D721Med (cell line): ENCODE measurements around the gene LRRFIP1.

Source experiments
- DNase-seq: peaks from one replicate; pipeline ENCODE4 v3.0.0; 2011; ENCODE audit warnings: low spot score; ENCODE audit not compliant: insufficient read length
- FAIRE-seq: peaks from 2 replicates; lab custom pipeline; 2011; peaks lifted over from hg19 to GRCh38; lab: Jason Lieb, UNC
- TF ChIP-seq, protein P1 (sequence below): IDR thresholded peaks from 2 replicates; pipeline ENCODE4 v1.5.1; 2012; ENCODE audit warnings: mild to moderate bottlenecking, control low read depth; ENCODE audit not compliant: insufficient read depth; ENCODE audit errors: missing control alignments

Gene LRRFIP1

GRCh38 chr2:237742191-237742590 lies 114.8 kb downstream of the LRRFIP1 start:
- DNase-seq (no peak), FAIRE-seq (no peak)
- TF ChIP-seq, protein P1, sequence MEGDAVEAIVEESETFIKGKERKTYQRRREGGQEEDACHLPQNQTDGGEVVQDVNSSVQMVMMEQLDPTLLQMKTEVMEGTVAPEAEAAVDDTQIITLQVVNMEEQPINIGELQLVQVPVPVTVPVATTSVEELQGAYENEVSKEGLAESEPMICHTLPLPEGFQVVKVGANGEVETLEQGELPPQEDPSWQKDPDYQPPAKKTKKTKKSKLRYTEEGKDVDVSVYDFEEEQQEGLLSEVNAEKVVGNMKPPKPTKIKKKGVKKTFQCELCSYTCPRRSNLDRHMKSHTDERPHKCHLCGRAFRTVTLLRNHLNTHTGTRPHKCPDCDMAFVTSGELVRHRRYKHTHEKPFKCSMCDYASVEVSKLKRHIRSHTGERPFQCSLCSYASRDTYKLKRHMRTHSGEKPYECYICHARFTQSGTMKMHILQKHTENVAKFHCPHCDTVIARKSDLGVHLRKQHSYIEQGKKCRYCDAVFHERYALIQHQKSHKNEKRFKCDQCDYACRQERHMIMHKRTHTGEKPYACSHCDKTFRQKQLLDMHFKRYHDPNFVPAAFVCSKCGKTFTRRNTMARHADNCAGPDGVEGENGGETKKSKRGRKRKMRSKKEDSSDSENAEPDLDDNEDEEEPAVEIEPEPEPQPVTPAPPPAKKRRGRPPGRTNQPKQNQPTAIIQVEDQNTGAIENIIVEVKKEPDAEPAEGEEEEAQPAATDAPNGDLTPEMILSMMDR = no peak

DNA sequence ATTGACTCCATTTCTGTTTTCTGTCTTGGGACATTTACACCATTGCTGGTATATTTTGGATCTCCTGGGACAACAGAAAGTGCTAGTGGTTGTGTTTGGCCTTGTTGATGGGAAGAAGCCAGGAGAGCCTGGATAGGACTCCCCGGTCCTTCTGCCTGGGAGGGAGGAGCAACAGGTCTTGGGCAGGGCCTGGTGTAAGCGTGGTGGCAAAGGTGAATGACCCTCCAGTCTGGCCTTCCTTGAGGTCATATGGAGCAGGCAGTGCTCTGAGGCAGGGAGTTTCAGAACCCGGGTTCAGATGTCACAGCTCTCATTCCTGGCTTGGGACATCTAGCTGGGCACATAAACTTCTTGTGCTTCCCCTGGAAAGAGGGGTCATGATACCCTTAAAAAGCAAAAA lies 115.2 kb downstream of the LRRFIP1 start:
- DNase-seq = no peak
- no peak for FAIRE-seq
- TF ChIP-seq, protein P1 = no peak

DNA sequence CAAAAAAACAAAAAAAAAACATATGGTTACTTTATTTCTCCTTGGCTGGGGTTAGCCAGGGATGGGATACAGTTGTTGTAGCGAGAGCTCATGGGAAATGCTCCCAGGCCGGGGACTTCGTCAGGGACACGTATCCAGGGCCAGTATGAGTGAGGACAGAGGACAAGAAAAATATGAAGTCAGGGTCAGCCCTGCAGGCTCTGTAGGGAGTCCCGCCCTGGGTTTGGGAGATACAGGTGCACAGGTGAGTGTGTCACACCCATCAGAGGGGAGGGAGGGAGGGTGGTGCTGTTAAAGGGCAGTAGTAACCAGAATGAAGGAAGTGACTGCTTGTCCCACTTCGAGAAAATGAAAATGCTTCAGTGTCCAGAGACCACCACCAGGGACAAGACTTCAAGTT lies 115.6 kb downstream of the LRRFIP1 start:
- TF ChIP-seq, protein P1 = no peak
- DNase-seq (no peak), FAIRE-seq (no peak)

DNA sequence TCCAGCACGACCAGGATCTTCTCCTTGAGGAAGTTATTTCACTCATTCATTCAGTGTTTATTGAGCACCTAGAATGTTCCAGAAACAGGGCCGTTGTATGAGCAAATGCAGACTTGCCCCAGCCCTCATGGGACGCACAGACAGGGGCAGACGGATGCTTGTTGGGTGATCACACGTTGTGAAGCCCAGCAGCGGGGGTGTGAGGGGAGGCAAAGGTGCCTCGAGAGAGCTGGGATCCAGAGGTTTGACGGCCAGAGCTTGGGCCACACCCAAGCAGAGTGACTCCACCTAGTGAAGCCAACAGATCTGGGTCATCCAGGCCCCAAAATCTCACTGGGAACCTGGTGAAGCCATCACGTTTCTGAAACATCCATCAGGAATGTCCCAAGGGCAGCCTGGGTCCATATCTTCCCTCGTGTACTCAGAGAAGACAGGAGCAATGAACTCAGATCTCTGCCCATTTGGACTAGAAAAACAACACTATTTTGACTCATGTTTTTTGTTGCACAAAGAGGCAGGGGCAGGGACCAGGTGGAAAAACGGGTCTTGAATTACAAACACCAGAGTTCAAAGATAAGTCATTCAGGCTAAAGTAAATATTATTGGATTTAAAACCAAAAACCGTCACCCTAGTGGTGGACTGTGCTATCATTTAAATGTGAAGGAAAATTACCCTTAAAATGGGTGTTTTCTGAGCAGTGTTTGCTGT lies 116.3 kb downstream of the LRRFIP1 start:
- TF ChIP-seq, protein P1 = no peak
- no peak for DNase-seq
- FAIRE-seq = no peak

DNA sequence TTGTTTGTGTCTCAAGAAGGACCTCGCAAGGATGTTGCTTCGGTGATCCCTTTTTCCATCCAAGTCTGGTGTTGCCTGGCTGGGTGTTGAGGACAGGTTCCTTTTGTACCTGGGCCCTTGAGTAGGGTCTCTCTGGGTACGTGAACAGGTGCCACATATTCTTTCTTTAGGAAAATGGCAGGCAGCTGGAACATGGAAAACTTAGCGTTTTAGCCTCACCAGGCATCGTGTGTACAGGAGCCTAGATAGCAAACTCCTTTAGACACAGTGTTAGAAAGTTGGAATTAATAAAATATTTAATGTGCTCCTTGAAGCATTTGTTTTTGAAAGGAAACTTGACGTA lies 116.9 kb downstream of the LRRFIP1 start:
- no peak for DNase-seq
- TF ChIP-seq, protein P1 = no peak
- FAIRE-seq = no peak

DNA sequence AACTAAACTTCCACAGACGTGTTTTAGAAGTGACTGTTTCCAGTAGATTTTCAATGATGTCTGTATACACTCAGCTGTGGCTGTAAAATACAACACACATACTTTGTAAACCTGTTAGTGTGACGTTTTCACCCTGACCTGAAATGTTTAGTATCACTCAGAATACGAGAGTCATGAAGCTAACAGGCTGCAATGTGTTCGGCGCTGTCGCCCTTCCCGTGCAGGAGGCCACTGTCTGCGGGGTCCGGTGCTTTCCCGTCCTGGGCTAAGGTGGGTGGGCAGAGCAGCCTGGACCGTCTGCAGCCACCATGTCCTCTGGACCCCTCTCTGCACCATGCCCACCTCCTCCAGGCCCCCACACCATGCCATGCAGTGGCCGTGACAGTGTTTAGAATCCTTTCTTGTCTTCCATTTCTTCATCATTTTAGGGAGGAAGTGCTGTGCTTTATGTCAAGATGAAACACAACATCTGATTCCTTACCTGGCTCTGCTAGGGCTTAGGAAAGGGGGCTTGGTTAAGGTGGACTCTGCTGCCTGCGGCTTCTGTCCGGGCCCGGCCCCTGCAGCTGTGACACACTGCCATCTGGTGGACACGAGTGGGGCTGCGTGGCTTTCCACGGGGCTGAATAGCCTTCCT lies 117.3 kb downstream of the LRRFIP1 start:
- FAIRE-seq (no peak), DNase-seq (peak; percentile 79)
- TF ChIP-seq, protein P1 = peak; percentile 96

GRCh38 chr2:237745250-237745613 lies 117.8 kb downstream of the LRRFIP1 start:
- TF ChIP-seq, protein P1 = no peak
- DNase-seq (no peak), FAIRE-seq (no peak)
